Hematopoietic multipotent progenitor cell treated with erythropoietin and hydrocortisone succinate and interleukin-3 and kit ligand, for 15 days (in vitro differentiated cells): Measurements from ENCODE around the gene PGBD5.

Experiments used
- DNase-seq: peaks from one replicate; pipeline ENCODE4 v3.0.0-alpha.2; 2015; ENCODE audit warnings: low spot score

Gene PGBD5

DNA sequence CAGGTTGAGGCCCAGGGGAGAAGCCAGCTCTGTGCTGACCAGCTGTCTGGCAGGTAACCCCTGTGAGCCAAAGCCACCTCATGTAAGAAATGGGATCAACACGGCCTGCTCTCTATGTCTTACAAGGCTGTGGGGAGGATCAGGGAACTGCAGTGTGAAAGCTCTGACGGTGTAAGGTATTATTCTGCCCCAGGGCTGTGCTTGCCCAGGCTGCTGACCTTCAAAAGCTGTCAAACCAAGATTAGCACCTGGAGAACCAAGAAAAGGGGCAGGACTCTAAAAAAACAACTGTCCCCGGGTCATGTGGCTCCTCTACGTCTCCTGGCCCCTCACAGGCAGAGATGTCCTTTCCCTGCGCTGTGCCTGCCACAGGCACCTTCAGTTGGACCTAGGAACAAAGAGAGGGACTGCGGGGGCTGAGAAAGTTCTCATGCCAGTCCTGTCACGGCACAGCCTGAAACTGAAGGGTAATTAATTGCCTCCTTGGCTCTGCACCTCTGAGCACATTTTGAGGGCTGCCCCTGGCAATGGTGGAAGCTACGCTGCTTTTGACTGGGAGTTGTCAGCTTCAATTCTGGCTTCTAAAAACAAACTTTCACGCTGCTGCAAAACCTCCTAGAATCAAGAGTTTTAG is 77.6 kb downstream of the PGBD5 start:
- DNase-seq: no peak

DNA sequence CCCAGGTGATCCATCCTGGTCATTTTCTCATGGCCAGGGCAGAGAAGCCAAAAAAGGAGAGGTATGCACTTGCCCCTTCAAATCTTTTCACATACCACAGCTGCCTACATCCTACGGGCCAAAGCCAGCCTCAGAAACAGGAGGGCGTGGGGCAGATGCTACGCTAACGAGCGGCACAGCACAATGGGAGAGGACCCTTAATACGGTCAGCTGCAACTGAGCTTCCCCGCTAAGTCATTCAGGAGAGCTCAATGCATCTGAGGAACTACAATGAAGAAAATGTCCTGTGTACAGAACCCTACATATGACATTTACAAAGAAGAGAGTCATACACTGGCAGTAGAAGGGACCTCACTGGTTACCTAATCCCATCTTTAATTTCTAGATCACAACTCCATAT is 78.2 kb downstream of the PGBD5 start:
- DNase-seq: no peak

DNA sequence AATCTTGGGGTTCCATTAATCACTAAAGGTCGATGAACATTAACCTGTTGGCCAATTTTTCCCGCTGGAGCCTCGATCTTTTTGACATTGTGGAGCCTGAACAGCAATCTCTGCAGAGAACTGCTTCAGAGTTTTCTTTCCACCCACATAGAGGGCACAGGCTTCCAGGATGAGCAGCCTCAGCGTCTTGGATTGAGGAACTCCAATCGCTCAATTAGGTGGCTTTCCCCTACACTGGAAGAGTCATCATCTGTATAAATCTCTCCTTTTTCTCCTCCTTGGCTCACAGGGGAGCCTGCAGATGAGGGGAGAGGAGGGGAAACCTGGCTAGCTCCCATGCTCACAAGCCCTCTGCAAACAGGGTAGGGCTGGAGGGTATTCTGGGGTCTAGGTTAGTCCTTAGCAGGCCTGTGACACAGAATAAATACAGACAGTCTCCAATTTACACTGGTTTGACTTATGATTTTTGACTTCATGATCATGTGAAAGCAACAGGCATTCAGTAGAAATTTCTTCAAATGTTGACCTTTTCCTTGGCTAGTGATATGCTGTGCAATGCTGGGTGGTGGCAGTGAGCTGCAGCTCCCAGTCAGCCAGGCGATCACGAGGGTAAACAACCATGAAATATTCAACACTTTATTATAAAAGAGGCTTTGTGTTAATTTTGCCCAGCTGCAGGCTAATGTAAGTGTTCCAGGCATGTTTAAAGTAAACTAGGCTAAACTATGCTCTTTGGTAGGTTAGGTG is 80.8 kb downstream of the PGBD5 start:
- DNase-seq: no peak

DNA sequence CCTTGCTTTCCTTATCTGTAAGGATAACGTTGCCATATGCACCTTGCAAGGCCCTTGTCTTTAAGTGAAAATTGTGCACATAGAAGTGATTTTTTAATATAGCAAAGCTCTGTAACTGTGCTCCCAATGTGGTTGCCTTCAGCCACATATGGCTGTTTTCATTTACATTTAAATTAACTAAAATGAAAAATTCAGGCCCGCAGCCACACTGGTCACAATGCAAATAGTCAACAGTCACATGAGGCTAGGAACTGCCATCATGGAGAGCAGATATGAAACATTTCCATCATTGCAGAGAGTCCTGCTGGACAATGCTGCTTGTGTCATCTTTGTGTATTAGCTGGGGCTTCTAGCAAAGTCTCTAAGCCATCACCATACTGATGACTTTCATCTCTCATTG is 83.4 kb downstream of the PGBD5 start:
- no peak for DNase-seq

DNA sequence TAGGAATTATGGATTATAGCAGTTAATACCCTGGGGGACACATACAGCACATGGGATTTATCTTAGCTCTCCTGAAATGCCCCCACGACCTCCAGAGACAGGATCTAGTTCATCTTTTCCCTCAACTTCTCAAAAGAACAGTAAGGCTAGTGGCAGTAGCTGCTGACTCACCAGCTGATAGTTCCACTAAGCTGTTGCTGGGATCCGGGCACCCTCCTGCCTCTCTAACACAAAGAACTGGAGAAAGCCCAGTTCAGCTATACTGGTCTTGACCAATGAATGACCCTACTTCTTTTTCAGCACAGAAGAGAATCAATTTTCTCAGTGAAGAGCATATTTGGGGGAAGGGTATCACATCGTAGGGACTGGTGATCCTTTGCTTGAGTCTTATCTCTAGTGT is 84.1 kb downstream of the PGBD5 start:
- DNase-seq: no peak

DNA sequence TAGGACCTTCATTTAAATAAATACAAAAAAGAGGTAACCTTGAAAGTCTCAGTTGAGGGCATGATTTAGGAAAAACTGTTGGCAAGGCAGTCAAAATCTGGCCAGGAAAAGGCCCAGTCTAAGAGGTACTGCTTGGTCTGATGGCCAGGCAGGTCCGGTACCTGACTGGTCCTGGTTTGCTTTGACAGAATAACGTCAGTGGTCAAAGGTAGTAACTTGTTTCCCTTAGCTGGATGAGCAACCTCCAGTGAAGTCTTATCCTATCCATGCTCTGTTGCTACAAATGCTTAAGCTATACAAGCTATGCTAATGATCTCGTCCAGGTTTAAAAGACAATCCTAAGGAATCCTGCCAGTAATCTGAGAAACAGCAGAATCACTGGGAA is 85.0 kb downstream of the PGBD5 start:
- DNase-seq: no peak

DNA sequence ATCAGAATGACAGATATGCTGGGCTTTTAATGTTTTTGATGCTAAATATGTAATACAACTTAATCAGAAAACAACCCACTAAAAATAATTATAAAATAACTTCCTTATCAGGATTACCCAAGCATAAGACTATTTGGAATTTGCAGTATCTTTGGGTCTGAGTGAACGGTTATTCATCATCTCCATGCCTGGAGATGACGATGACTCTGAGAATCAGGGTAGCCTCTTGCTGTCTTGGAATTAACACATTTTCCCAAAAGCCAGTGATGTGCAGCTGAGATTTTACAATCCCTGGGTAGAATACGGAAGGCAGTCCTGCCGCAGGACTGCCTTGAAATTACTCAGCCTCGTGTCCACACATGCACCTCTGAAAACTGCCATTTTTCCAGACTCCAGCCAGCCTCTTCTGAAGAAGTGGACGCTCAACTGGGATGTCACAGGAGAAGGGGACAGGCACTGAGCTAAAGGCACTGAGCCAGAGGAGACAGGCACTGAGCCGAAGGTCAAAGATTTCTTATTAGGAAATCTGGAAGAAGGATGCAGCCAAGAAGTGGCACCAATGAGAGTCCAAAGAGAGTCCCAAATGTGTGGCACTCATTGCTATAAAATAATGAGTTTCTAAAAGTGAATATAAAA is 85.5 kb downstream of the PGBD5 start:
- no peak for DNase-seq

DNA sequence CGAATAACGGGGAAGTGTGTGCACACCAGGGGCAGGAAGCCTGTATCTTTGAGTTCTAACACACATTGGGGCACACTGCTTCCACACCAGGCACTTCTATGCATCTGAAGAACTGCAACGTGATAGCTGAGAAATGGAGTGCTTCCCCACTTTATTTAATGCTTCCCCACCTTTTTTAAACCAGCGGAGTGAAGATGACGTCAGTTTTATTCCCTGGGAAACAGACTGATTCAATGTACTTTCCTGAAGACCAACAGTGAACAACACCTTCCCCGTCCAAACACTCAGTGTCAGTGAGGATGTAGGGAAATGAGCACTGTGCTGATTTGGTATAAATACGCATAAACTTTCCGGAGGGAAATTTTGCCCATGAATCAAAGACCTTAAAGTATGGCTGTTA is 87.1 kb downstream of the PGBD5 start:
- DNase-seq: no peak

DNA sequence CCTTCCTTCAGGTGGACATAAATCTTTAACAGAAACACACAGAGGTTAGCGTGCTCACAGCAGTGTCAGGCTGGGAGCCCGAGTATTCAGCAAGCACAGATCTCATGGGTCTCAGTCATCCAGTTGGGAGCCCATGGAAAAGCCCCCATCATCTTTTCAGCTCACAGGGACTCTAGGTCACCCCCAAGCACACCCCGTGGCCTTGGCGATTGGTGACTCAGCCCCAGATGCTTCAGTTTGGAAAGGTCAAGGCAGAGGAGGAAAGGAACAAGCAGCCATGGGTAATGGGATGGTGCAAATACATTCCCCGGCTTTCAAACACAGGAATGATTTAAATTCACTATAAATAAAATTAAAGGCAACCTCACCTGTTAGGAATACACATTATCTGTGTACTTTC is 88.9 kb downstream of the PGBD5 start:
- DNase-seq: no peak

DNA sequence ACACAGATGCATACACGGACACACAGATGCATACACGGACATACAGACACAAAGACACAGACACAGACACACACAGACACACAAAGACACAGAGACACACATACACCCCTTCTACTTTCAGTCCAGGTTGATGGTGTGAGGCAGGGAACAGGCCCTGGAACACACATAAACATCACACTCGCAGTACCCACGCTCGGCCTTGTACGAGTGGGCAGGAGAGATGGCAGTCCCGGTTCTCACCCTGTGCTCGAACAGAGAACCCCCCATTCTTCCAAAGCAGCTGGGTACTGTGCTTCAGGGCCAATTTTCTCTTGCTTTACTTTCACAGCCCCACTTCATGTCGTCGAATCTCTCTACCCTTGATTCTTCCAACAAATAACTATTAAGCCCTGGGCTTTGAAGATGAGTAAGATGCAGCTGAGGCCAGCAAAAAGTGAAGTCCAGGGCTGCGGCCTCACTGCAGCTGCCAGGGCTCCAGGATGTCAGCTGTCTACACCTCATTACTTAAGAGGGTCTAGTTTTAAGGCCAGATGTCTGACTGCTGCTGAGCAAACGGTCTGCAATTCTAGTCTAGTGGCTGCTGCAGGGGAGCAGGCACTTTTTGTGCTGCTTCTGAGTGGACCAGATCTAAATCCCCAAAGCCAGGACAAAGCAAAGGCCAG is 90.1 kb downstream of the PGBD5 start:
- DNase-seq: no peak

DNA sequence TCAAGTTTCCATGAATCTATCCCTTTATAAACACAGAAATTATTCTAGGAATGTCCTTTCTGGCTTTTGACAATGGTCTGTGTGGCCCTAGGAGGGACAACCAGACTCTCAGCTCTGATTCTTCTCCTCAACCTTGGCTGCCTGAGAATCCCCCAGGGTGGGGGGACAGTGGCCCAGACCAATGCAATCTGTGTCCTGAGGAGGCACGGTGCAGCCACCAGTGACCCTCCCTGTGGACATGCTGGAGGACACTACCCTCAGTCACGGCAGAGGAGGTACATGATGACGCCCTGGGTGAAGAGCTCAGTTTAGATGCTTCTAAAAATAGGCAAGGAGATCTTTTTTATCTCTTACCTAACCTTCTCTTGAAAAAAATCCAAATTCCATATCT is 91.7 kb downstream of the PGBD5 start:
- DNase-seq: no peak

DNA sequence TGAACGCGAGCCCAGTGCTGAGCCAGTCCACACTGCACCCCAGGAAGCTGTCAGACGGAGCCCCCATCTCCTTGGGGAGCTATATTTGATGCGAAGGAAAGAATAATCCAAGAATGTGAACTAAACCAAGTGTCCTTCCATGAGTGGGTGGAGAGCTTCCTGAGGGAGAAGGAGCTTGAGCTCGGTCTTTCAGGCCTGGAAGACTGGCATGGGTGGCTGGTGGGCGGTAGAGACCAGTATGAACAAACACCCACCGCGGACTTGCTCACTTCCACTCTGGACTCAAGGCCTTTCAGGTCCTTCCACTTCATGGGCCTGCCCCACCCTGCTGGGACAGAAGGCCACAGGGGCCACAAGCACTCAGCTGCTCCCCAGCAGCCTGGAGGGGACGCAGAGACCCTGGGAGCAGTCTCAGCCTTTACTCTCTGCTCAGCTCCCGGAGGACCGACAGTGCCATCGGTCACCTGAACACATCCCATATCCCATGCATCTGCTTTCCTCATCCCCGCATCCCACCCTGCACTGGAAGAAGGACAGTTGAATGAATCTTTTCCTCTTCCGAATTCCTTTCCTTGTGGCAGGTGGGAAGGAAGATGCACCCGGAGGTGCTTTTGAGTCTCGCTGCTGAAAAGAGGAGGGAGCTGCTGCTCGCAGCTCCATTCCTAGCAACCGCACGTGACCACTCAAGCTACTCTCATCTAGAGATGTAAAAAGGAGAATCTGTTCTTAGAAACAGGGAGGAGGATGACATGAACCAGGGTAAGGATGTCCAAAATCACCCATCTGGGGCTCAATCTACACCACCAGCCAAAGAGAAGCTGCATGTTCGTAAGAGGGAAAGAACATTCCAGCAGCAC is 92.3 kb downstream of the PGBD5 start:
- DNase-seq: no peak

DNA sequence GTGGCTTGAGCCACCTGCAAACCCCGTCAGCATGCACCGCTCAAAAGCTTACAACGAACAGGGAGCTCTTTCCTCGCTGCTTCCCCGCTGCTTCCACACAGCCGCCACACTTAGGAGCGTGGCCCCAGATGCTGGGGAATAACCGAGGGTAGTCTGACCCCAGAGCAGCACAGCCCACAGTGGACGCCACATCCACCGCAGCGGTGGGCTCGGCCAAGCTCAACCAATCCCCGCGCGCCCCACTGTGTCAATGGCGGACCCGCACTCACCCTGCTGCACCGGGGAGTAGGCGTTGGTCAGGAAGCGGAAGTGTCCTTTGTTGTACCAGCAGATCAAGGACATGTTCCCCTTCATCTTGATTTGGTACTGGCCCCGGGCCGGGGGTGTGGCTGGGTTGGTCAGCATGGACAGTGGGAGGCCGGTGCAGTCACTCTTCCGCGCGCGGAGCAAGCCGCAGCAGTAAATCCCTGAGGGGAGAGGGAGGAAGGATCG is 93.5 kb downstream of the PGBD5 start:
- DNase-seq: no peak

DNA sequence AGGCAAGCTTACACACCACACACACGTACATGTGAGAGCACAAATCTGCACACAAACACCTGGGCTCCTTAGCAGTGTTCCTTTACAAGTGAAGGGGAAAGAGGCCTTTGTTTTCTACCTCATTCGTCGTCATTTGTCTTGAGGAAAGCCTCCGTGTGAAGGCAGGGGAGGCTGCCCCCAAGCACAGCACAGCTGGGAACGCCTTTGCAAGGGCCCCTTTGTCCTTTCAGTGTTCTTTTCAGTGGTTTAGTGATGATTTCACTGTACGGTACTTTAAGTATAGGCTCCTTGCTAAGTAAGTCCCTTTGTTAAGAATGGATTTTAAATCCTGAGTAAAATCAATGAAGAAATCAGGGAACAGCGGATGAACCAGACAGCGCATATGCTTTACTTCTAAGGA is 94.1 kb downstream of the PGBD5 start:
- no peak for DNase-seq

DNA sequence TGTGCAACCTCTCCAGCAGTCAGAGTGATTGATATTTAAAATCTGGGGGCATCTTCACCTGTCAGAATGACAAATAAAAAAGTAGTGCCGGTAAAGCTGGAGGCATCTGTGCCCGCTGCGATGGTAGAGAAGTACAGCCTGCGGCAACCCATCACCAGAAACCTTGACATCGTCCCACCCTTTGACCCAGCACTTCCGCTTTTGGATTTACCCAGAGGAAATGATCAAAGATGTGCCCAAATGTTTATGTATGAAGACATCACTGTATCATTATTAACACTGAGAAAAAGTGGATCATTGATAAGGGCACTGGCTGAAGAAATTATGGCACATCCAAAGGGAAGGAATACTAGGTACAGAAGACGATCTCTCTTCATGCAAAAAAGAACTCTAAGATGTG is 96.0 kb downstream of the PGBD5 start:
- DNase-seq: no peak

DNA sequence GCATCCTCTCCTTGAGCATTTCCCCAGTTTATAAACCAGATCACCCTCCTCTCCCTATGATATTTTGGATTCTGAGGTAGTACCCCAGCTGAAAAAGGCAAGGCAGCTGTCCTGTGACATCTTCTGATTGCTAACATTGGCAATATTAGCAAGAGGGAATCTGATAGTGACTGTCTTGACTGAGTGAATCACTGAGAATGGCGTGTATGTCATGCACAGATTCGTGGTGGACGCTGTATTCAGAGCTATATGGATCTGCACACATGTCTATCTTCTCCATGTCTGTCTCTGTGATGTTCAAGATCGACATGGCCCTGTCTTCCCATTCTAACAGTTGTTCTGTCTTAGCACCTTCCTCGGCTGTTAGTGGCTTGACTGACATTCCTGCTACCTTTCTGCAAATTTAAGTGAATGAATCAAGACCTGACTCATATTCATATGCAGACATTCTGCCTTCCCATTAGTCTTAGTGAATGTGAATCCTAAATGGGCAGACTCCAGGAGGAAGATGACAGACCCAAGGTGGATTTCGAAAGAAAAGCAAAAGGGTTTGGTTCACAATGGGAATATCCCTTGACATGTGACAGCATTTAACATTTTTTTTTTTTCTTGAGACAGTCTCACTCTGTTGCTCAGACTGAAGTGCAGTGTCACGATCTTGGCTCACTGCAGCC is 97.7 kb downstream of the PGBD5 start:
- DNase-seq: no peak

DNA sequence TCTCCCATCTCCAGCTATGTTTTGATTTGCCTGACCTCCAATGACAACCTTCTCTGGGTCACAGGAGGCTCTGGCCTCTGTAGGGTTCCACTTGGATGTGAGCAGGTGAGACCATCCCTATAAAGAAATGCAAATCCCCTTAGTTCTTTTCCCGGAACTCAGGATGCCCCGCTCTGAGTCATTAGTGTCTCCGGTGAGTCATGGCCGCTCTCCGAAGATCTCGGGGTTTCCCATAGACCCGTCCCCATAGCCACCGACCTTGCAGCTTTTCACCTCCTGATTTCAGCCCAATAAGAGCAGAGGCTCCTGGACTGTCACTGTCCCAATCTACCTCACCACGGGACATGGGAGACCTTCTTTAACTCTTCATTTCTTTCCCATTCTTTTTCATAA is 98.2 kb downstream of the PGBD5 start:
- DNase-seq: no peak

DNA sequence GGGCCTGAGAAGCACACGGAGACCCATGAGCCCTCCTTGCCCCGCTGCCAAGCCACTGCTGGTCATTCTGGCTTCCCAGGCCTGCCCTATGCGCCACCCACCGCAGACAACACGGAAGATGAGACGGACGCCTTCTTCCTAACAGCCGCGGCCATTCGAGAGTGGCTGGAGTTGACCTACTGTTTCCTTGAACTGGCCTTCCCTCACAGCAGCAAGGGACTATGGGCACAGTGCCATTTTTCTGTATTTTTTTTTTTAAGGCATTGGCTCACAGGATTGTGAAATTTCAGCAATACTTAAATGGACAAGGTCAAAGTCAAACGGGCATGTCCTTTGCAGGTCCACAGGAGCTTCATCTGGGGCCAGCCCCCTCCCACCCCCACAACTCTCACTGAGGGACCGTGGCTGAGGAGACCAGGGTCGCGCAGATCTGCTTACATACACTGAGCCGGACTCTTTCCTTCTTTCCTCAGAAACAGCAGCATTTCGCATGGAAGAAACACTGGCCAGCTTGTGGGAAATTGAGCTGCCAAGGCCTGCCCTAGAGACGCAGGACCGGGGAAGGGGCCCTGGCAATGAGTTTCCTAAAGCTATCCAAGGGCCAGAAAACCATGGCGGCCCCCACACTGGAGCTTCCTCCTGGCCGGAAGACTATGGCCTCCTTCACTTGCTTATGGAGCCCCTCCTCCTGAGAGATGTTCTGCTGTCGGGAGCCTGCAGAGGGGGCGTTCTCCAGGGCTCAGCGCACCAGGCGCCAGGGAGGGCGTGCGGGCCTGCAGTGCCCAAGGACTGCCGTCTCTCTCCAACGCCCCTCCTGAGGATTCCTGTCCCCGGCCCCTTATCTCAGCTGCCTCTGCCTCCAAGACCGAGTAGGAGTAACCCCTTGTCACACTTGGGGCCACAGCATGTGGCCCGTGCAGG is 98.9 kb downstream of the PGBD5 start:
- DNase-seq: no peak

DNA sequence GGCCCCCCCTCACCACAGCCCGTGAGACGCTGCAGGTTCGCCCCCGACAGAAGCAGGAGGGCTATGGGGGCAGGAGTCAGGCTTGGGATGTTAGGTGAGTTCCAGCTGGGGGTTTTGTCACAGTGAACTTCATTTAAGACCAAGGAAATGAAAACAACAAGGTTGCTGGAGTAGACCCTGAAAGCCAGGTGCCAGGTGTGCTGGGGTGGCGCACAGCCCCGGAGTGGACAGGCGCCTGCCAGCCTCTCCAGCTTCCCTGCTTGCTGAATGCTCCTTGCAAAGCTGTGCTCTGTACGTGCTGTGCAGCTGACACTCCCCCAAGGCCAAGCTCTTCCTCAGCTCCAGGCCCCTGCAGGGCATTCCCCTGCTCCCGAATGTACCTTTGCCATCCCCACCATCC is 102.4 kb downstream of the PGBD5 start:
- DNase-seq: no peak

DNA sequence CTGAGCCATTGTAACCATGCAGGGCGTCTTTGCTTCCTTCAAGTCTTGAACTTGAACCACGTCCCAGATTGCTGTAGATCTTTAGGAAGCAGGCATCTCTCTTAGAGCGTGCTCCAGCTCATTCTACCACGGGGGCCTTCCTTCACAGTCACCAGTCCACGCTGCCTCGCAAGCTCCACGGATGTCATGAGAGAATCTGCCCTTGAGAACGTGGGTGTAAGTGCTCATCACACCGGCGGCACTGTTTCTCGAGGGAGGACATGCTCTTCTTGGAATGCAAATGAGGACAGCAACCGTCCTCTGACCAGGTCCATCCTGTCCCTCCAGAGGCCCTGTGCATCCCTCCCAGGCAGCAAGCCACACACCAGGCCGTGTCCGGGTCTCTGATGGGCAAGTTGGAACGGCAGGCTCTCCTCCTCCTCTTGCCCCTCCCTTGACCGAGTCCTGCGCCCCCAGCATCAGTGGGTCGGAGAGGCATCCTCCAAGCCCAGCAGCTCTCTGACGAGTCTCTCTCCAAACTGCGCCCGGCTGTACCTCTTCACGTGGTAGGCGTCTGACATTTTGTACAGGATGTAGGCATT is 103.1 kb downstream of the PGBD5 start:
- no peak for DNase-seq
